ENCODE measurements around the gene FZR1. TPM values are rescaled to one million over a fixed set of nuclear protein-coding genes. Genes with fewer than 3 reads are reported as not detected.
A peak's percentile ranks its signal among the peaks of the same experiment; 100 is the strongest.
"Not testable (repeated sequence)": the region's sequence is repeated elsewhere in the genome, so short reads cannot be mapped to it uniquely, and the experiment has no call there.

The FZR1 gene
- total RNA-seq, 1 experiment from 2014 or later, result 51.4 TPM

GRCh38 chr19:3584036-3584802, 78.1 kb downstream of the FZR1 start:
- not testable (repeated sequence) for H2BK15ac ChIP-seq (ENCODE audit: low read depth, low read length); H3K4me1 ChIP-seq (ENCODE audit: insufficient read depth, low read length); H2BK12ac ChIP-seq (ENCODE audit: insufficient read length, low read depth, low read length); H4K5ac ChIP-seq (ENCODE audit: insufficient read length, low read depth, low read length); H2BK20ac ChIP-seq (ENCODE audit: low read depth, low read length, poor library complexity, severe bottlenecking); DNase-seq; H3K27ac ChIP-seq (ENCODE audit: insufficient read length, low read depth, low read length); H3K23me2 ChIP-seq (ENCODE audit: insufficient read length, low read depth, low read length, poor library complexity, severe bottlenecking); H2AFZ ChIP-seq (ENCODE audit: low read length); H3K79me2 ChIP-seq (ENCODE audit: insufficient read depth, low read length); H2BK5ac ChIP-seq (ENCODE audit: insufficient read length, low read length); H3K9ac ChIP-seq (ENCODE audit: extremely low read depth, insufficient read length, low read length); H3K4me1 Mint-ChIP-seq; H3K9me3 Mint-ChIP-seq; H3K4me2 ChIP-seq (ENCODE audit: insufficient read depth, insufficient read length, low read length); H4K20me1 ChIP-seq (ENCODE audit: control insufficient read depth, insufficient read depth, insufficient read length); H3K18ac ChIP-seq (ENCODE audit: insufficient read length, low read depth, low read length); H3K27ac Mint-ChIP-seq; H3K14ac ChIP-seq (ENCODE audit: insufficient read depth, low read length); H3T11ph ChIP-seq (ENCODE audit: low read length); H2BK120ac ChIP-seq (ENCODE audit: low read depth, low read length, poor library complexity, severe bottlenecking); H3K27me3 ChIP-seq (ENCODE audit: insufficient read depth, low read length); H4K8ac ChIP-seq (replicated peaks; ENCODE audit: insufficient read length, low read depth, low read length); H3K23ac ChIP-seq (ENCODE audit: insufficient read length, low read depth, low read length); H4K91ac ChIP-seq (ENCODE audit: insufficient read length, low read depth, low read length); H3K79me1 ChIP-seq (ENCODE audit: insufficient read depth, low read depth, low read length, poor library complexity, severe bottlenecking); H3K4ac ChIP-seq (ENCODE audit: low read depth, low read length); H2AK5ac ChIP-seq (ENCODE audit: insufficient read length, low read length); H3K56ac ChIP-seq (ENCODE audit: insufficient read length, low read depth, low read length); H3K36me3 Mint-ChIP-seq (ENCODE audit: insufficient read depth in 1 of 3, low read depth in 3 of 3); H3K9me3 ChIP-seq (ENCODE audit: control insufficient read depth, low read depth, low read length)
- no CpG with 5 or more reads among the region's 15 CpGs for WGBS (ENCODE audit: extremely low coverage, insufficient read length, low lambda C conversion rate)
- Mint-ChIP-seq H3K27me3 (ENCODE audit: low read depth) (peaks cover 73% of the 10 kb centered on the region), H3K4me3 (peak overlapping the region in 1 of 2 experiments; percentile 26; a peak in 1 of 5 replicates)

Measured in H9 (cell line).